Keratinocyte (primary cell): ENCODE measurements around the gene CLDN24.

Experiments used
- EZH2 ChIP-seq: IDR thresholded peaks from one replicate; pipeline ENCODE4 v1.6.1; 2012; ENCODE audit warnings: inconsistent platforms, mild to moderate bottlenecking, low read length, moderate library complexity
- TF ChIP-seq, protein P1 (sequence below), 3 experiments: IDR thresholded peaks in 1 of 3; conservative IDR thresholded peaks in 1 of 3; optimal IDR thresholded peaks in 1 of 3; 2 replicates in 2 of 3; 3 replicates in 1 of 3; pipeline versions ENCODE3 to v1.5.1; 2011; ENCODE audit warnings: low read length in 3 of 3, mild to moderate bottlenecking in 3 of 3, moderate library complexity in 2 of 3, control low read depth in 1 of 3, inconsistent platforms in 1 of 3; ENCODE audit not compliant: insufficient read depth in 2 of 3; ENCODE audit errors: extremely low read depth in 1 of 3

DNA sequence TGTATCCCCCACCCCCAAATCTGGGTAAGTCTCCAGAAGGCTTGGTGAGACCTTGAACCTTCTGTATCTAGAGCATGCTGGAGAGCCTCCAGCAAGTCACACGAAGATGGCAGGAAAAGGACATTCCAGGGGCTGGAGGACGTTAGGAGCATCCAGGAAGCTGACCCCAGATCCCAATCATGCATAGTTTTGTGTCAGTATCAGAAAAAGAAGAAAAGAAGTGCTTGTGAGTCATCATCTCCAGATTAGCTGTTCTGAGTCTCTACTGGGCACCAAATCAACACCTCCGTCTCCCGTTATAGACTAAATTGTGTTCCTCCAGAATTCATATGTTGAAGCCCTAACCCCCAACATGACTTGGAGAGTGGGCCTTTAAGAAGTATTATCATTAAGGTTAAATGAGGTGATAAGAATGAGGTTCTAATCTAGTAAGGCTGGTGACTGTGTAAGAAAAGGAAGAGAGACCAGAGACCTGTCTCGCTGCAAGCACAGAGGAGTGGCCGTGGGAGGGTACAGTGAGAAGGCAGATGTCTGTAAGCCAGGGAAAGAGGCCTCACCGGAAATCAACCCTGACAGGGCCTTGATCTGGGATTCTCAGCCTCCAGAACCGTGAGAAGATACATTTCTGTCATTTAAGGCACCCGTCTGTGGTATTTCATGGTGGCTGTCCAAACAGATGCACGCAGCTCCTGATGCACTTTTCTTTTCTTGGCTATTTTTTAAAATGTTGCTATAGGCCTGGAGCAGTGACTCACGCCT lies 38.1 kb upstream of the CLDN24 start:
- TF ChIP-seq, protein P1, sequence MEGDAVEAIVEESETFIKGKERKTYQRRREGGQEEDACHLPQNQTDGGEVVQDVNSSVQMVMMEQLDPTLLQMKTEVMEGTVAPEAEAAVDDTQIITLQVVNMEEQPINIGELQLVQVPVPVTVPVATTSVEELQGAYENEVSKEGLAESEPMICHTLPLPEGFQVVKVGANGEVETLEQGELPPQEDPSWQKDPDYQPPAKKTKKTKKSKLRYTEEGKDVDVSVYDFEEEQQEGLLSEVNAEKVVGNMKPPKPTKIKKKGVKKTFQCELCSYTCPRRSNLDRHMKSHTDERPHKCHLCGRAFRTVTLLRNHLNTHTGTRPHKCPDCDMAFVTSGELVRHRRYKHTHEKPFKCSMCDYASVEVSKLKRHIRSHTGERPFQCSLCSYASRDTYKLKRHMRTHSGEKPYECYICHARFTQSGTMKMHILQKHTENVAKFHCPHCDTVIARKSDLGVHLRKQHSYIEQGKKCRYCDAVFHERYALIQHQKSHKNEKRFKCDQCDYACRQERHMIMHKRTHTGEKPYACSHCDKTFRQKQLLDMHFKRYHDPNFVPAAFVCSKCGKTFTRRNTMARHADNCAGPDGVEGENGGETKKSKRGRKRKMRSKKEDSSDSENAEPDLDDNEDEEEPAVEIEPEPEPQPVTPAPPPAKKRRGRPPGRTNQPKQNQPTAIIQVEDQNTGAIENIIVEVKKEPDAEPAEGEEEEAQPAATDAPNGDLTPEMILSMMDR (optimal IDR thresholded peaks at IDR 0.05 in 1 of 3, IDR thresholded peaks at IDR 0.05 in 1 of 3, conservative IDR thresholded peaks at IDR 0.05 in 1 of 3; ENCODE audit: extremely low read depth in 1 of 3, insufficient read depth in 2 of 3, low read length in 3 of 3) = no peak
- TF ChIP-seq EZH2 = no peak
